Gastroesophageal sphincter (tissue), 4 donors: ENCODE measurements around the gene LRRC34. TPM values are rescaled to one million over a fixed set of nuclear protein-coding genes. Genes with fewer than 3 reads are reported as not detected.

Source experiments
- ATAC-seq: fragments of 150-250 bp; one replicate; pipeline ENCODE4 v1.9.1; 2016; ENCODE audit warnings: mild to moderate bottlenecking, moderate library complexity
- H3K27ac ChIP-seq, 4 donors: fragments of 200-600 bp; sonication (generic) in 3 of 4; 1 replicate in 3 of 4; 2 replicates in 1 of 4; pipeline ENCODE4 v1.5.1; 2016 to 2019
- H3K27me3 ChIP-seq: fragments of 200-600 bp; sonication (generic); one replicate; pipeline ENCODE4 v1.5.1; 2019
- H3K36me3 ChIP-seq, 2 donors: fragments of 200-600 bp; sonication (generic); one replicate each; pipeline ENCODE4 v1.5.1; 2019; ENCODE audit warnings: control low read depth in 1 of 2
- H3K4me1 ChIP-seq, 3 donors: fragments of 200-600 bp; sonication (generic); 1 replicate in 2 of 3; 2 replicates in 1 of 3; pipeline ENCODE4 v1.5.1; 2016 to 2019; ENCODE audit warnings: control low read depth in 2 of 3
- H3K4me3 ChIP-seq, 2 donors: fragments of 200-600 bp; sonication (generic); one replicate each; pipeline ENCODE4 v1.5.1; 2019; ENCODE audit warnings: mild to moderate bottlenecking in 1 of 2, moderate library complexity in 1 of 2
- H3K9me3 ChIP-seq, 3 donors: fragments of 200-600 bp; sonication (generic); one replicate each; pipeline ENCODE4 v1.5.1; 2017 to 2019; ENCODE audit warnings: control low read depth in 2 of 3
- CTCF ChIP-seq, 4 experiments: fragments of 200-600 bp in 2 of 4; fragments of 450-650 bp in 2 of 4; sonication (generic) in 1 of 4; IDR thresholded peaks; one replicate each; pipeline ENCODE4 v1.5.1; 2017 to 2019; ENCODE audit warnings: antibody characterized with exemption in 4 of 4, mild to moderate bottlenecking in 2 of 4, moderate library complexity in 2 of 4
- EP300 ChIP-seq: sonication (generic); formaldehyde crosslinking; IDR thresholded peaks from one replicate; pipeline ENCODE4 v1.6.1; 2017; ENCODE audit warnings: antibody characterized with exemption, mild to moderate bottlenecking
- POLR2A ChIP-seq, 2 donors: fragments of 450-650 bp; IDR thresholded peaks; one replicate each; pipeline ENCODE4 v1.6.1; 2017; ENCODE audit warnings: antibody characterized with exemption in 2 of 2, mild to moderate bottlenecking in 2 of 2, moderate library complexity in 1 of 2
- POLR2AphosphoS5 ChIP-seq: sonication (generic); formaldehyde crosslinking; IDR thresholded peaks from one replicate; pipeline ENCODE4 v1.6.1; 2017; ENCODE audit warnings: antibody characterized with exemption
- whole genome bisulfite sequencing, 2 donors: methylation state at CpG; one replicate each; pipeline ENCODE4 v1.1.5; 2018; ENCODE audit warnings: low coverage in 1 of 2; 5-methylcytosine and 5-hydroxymethylcytosine counted together
- total RNA-seq, 4 donors: library from RNA; depleted of rRNA; stranded (reverse); fragments of >200 nt; gene quantifications; one replicate each; pipeline ENCODE4 v1.1.0, GENCODE V29; 2016

LRRC34 gene
- total RNA-seq, 4 donors from 2014 or later: 3.1 to 7.9 (median 5.9) TPM

- ATAC-seq: no peak
- H3K27ac ChIP-seq: no peak overlapping the region
- H3K27me3 ChIP-seq: no peaks in the 10 kb centered on the region
- H3K4me3 ChIP-seq: no peak overlapping the region
- TF ChIP-seq EP300 (no peak), CTCF (IDR thresholded peaks at IDR 0.05) (no peak), POLR2A (IDR thresholded peaks at IDR 0.05) (no peak), POLR2AphosphoS5 (no peak)
- no peaks in the 10 kb centered on the region for H3K9me3 ChIP-seq
- 81 to 92% methylated on average over 1 of the region's 1 CpG for WGBS, 2 donors
- no peaks in the 10 kb centered on the region for H3K4me1 ChIP-seq
- H3K36me3 ChIP-seq: peaks cover 15 to 94% of the 10 kb centered on the region in 2 donors
Measured at GRCh38 chr3:169787791-169788190, 24.9 kb downstream of the LRRC34 start.

- Histone ChIP-seq H3K4me1 (no peaks in the 10 kb centered on the region), H3K4me3 (no peak overlapping the region), H3K36me3 (peaks cover 15 to 94% of the 10 kb centered on the region in 2 donors), H3K9me3 (no peaks in the 10 kb centered on the region), H3K27ac (no peak overlapping the region), H3K27me3 (no peaks in the 10 kb centered on the region)
- 95 to 100% methylated on average over 4 of the region's 4 CpGs for WGBS, 2 donors
- no peak for TF ChIP-seq POLR2AphosphoS5
- TF ChIP-seq CTCF (IDR thresholded peaks at IDR 0.05): no peak
- no peak for TF ChIP-seq POLR2A (IDR thresholded peaks at IDR 0.05)
- no peak for TF ChIP-seq EP300
- ATAC-seq: no peak
Measured at GRCh38 chr3:169787120-169787519, 25.6 kb downstream of the LRRC34 start.

- Histone ChIP-seq H3K27me3 (no peaks in the 10 kb centered on the region), H3K27ac (no peak overlapping the region), H3K4me3 (no peak overlapping the region), H3K9me3 (no peaks in the 10 kb centered on the region), H3K36me3 (peaks cover 18 to 97% of the 10 kb centered on the region in 2 donors), H3K4me1 (peaks cover 0 to 19% (median 0%) of the 10 kb centered on the region in 3 donors)
- TF ChIP-seq EP300: no peak
- no peak for TF ChIP-seq CTCF (IDR thresholded peaks at IDR 0.05)
- TF ChIP-seq POLR2A (IDR thresholded peaks at IDR 0.05): no peak
- TF ChIP-seq POLR2AphosphoS5: no peak
- 80 to 90% methylated on average over 2 to 4 of the region's 4 CpGs for WGBS, 2 donors
- no peak for ATAC-seq
Measured at GRCh38 chr3:169781209-169781855, 31.4 kb downstream of the LRRC34 start.

- no peak overlapping the region for H3K27ac ChIP-seq
- H3K36me3 ChIP-seq: peaks cover 18 to 96% of the 10 kb centered on the region in 2 donors
- no peak for TF ChIP-seq CTCF (IDR thresholded peaks at IDR 0.05)
- TF ChIP-seq POLR2A (IDR thresholded peaks at IDR 0.05): no peak
- TF ChIP-seq POLR2AphosphoS5: no peak
- TF ChIP-seq EP300: no peak
- H3K4me1 ChIP-seq: peaks cover 0 to 25% (median 3%) of the 10 kb centered on the region in 3 donors
- ATAC-seq: no peak
- no peaks in the 10 kb centered on the region for H3K27me3 ChIP-seq
- WGBS, 2 donors: 61 to 82% methylated on average over 2 of the region's 2 CpGs
- H3K9me3 ChIP-seq: no peaks in the 10 kb centered on the region
- H3K4me3 ChIP-seq: no peak overlapping the region
Measured at GRCh38 chr3:169780742-169781141, 32.0 kb downstream of the LRRC34 start.

GRCh38 chr3:169777822-169778221 is 34.9 kb downstream of the LRRC34 start:
- Histone ChIP-seq H3K27me3 (no peaks in the 10 kb centered on the region), H3K36me3 (peaks cover 8 to 78% of the 10 kb centered on the region in 2 donors), H3K27ac (no peak overlapping the region), H3K4me3 (no peak overlapping the region), H3K4me1 (peaks cover 6 to 47% (median 22%) of the 10 kb centered on the region in 3 donors), H3K9me3 (no peaks in the 10 kb centered on the region)
- TF ChIP-seq CTCF (IDR thresholded peaks at IDR 0.05) (no peak), EP300 (no peak), POLR2AphosphoS5 (no peak), POLR2A (IDR thresholded peaks at IDR 0.05) (no peak)
- 80% methylated on average over 3 of the region's 4 CpGs; no CpG with 5 or more reads in 1 of the 2 donors for WGBS, 2 donors
- ATAC-seq: no peak
